Right forelimb (tissue), 1 donor: ENCODE results near the gene S1PR5.
"Not testable (repeated sequence)": the region's sequence is repeated elsewhere in the genome, so short reads cannot be mapped to it uniquely, and the experiment has no call there.

Experiments
- DNase-seq: peaks from one replicate; pipeline ENCODE4 v3.0.0-alpha.2; 2018

S1PR5 gene

GRCh38 chr19:10543420-10544241 lies 26.4 kb upstream of the S1PR5 start, which contains the start of gene ATG4D:
Gene ATG4D (plus strand): TSS chr19:10543904. CDS start chr19:10544091, 187 bp downstream.
- DNase-seq, result peak; percentile 90

GRCh38 chr19:10543059-10543419 lies 25.8 kb upstream of the S1PR5 start:
- no peak for DNase-seq

- not testable (repeated sequence) for DNase-seq
These were observed 21.8 kb upstream of the S1PR5 start for GRCh38 chr19:10539016-10539415.

DNA sequence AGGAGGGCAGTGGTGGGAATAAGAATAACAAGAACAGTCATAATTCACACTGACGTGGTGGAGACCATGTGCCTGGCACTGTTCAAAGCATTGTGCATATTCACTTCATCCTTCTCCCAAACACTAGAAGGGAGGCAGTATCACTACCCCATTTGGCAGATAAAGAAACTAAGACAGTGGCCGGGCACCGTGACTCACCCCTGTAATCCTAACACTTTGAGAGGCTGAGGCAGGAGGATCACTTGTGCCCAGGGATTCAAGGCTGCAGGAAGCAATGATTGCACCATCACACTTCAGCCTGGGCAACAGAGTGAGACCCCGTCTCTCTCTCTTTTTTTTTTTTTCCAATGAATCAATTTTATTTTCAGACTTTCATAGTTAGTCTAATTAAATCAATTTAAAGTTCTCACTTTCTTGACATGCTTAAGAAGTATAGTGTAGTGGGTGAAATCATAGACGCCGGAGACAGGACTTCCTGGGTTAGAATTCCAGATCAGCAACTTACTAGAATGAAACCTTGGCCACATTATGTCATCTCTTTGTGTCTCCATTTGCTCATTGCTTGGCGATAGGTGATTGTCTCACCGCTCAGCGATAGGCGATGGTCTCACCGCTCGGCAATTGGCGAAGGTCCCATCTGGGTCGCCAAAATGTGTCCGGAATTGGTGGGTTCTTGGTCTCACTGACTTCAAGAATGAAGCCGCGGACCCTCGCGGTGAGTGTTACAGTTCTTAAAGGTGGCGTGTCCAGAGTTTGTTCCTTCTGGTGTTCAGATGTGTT lies 21.1 kb upstream of the S1PR5 start:
- no peak for DNase-seq

- no peak for DNase-seq
These were observed 20.4 kb upstream of the S1PR5 start for GRCh38 chr19:10537668-10538067.

DNA sequence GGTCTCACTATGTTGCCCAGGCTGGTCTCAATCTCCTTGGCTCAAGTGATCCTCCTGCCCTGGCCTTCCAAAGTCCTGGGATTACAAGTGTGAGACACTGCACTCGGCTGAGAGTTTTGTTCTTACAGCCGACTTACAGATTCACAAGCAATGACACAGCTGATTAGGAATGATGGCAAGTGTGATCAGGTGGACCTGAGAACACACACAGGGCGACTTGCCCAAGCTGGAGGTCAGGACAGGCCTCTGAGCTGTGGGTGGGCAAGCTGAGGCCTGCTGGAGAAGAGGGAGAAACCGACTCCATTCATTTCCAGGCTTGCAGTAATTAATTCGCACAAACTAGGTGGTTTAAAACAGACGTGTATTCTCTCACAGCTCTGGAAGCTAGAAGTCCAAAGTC lies 18.4 kb upstream of the S1PR5 start:
- DNase-seq, result no peak

GRCh38 chr19:10533646-10534386 lies 16.6 kb upstream of the S1PR5 start:
- no peak for DNase-seq

DNA sequence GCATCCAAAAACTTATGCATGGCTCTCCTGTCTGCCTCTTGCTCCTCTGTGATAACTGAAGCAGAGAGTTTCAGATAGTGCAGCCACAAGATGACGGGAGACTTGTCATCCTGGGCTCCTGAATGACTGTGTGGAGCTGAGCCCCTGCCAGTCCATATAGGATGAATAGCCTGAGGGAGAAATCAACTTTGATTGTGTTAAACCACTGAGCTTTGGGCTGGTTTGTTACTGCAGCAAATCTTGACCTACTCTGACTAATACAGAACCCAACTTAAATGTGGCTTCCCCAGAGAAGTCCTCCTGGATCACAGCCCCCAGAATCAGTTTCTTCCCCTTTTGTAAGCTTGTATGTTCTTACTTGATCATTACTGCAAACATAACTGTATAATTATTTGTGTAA lies 15.2 kb upstream of the S1PR5 start:
- no peak for DNase-seq

GRCh38 chr19:10526887-10527286 lies 9.6 kb upstream of the S1PR5 start:
- not testable (repeated sequence) for DNase-seq

DNA sequence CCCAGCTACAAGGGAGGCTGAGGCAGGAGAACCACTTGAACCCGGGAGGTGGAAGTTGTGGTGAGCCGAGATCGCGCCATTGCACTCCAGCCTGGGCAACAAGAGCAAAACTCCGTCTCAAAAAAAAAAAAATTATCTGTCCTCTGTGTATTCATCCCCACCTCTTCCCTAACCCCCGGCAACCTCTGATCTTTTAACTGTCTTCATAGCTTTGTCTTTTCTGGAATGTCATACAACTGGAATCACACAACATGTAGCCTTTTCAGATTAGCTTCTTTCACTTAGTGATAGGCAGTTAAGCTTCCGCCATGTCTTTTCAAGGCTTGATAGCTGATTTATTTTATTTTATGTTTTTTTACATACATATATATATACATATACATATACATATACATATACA lies 8.4 kb upstream of the S1PR5 start:
- DNase-seq, result no peak

GRCh38 chr19:10523135-10523636 lies 5.9 kb upstream of the S1PR5 start:
- DNase-seq, result no peak

GRCh38 chr19:10521461-10522171 lies 4.4 kb upstream of the S1PR5 start:
- DNase-seq, result no peak

DNA sequence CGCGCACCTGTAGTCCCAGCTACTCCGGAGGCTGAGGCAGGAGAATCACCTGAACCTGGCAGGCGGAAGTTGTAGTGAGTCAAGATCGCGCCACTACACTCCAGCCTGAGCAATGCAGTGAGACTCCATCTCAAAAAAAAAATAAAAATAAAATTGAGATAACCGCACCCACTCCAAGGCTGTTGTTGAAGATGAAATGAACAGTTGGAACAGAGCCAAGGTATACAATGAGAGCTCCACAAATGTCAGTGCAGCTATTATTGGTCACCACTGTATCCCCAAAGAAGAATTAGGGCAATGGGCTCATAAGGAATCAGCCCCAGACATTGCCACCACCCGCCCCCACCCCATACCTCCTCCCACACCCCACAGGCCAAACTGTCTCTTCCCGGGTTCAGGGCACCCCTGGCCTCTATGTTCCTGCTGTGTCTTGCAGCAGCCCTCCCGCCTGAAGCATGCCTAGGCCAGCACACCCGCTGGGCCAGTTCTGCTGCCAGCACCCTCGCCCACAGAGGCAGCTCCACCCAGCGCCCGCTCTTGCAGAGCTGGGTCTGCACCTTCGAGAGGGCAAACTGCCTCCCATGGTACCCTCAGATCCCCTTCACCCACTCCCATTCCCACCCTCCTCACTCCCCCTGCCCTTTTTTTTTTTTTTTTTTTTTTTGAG lies 3.5 kb upstream of the S1PR5 start:
- DNase-seq, result no peak

GRCh38 chr19:10519421-10519820 lies 2.2 kb upstream of the S1PR5 start:
- DNase-seq, result no peak

- no peak for DNase-seq
These were observed 1.5 kb upstream of the S1PR5 start for GRCh38 chr19:10518444-10519361.

DNA sequence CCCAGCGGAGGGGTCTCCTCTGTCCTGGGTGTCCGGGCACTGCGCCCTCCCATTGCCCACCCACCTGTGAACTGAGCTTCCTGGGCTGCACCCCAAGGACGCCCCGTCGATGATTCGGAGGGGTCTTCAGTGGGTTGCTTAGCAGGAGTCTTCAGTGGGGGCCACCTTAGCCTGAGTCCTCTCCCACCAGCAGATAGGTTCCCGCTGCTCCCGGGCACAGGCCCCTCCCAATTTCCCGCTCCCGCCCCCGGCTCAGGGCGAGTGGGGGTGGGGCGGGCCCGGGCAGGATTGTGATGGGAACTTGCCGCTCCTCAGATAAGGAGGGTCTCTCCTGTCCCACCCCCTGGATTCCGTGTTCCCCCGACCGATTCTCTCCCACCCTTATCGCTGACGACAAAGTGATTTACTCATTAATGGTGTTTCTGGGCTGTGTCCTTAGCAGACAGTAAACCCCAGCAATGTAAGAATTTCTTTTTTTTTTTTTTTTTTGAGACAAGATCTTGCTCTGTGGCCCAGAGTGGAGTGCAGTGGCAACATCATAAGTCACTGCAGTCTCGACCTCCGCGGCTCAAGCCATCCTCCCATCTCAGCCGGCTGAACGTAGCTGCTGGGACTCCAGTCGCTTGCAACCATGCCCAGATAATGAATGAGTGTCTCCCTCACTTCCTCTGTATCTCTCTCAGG lies 655 bp upstream of the S1PR5 start:
- no peak for DNase-seq

- DNase-seq, result no peak
These were observed 468 bp downstream of the S1PR5 start for GRCh38 chr19:10516671-10517286.

DNA sequence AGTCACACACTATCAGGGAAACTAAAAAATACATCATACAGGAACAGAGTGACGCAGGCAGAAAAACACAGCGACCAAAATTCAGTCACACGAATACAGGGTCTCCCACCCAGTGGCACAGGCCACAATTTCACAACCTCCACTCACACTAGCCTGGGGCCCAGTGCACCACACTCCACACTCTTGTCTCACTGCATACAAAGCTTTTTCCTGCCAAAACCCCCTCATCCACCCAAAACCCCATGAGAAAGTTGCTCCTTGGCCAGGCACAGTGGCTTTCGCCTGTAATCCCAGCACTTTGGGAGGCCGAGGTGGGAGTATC lies 1.2 kb downstream of the S1PR5 start:
- DNase-seq, result no peak

GRCh38 chr19:10514211-10515145 lies 2.8 kb downstream of the S1PR5 start:
- no peak for DNase-seq
